ENCODE measurements around the gene DPP7.
A peak's percentile ranks its signal among the peaks of the same experiment; 100 is the strongest.

DPP7 gene

DNA sequence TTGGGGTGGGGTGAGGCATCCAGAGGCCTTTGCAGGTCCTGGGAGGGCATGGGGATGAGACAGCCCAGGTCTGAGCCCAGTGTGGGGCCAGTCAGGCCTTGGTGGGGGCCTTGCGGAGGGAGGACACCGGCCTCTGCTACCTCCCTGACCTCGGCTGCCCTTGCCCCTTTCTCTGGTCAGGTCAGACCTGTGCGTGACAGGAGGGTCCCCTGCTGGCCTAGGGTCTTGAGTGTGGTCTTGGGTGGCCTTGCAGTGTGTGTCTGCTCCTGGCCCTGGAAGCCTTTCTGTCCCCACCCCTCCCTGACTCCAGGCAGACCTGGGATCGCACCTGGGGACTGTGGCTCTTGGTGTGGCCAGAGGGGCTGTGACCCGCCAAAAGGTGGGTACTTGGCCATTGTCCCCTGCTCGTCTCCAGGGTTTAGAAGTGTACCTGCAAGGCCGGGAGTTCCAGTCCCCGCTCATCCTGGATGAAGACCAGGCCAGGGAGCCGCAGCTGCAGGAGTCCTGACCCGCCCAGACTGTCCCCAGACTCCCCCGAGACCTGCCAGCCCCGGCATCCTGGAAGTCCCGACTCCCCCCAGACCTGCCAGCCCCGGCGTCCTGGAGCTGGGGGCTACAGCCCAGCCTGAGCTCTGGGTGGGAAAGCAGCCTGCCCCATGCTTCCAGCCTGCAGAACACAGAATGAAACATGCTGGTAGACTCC, 32.2 kb downstream of the DPP7 start:
- no peak overlapping the region for H3K4me3 ChIP-seq (ENCODE audit: low read depth, low read length)
- DNase-seq (ENCODE audit: low read depth), result no peak
- TF ChIP-seq, protein P1, sequence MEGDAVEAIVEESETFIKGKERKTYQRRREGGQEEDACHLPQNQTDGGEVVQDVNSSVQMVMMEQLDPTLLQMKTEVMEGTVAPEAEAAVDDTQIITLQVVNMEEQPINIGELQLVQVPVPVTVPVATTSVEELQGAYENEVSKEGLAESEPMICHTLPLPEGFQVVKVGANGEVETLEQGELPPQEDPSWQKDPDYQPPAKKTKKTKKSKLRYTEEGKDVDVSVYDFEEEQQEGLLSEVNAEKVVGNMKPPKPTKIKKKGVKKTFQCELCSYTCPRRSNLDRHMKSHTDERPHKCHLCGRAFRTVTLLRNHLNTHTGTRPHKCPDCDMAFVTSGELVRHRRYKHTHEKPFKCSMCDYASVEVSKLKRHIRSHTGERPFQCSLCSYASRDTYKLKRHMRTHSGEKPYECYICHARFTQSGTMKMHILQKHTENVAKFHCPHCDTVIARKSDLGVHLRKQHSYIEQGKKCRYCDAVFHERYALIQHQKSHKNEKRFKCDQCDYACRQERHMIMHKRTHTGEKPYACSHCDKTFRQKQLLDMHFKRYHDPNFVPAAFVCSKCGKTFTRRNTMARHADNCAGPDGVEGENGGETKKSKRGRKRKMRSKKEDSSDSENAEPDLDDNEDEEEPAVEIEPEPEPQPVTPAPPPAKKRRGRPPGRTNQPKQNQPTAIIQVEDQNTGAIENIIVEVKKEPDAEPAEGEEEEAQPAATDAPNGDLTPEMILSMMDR (IDR thresholded peaks at IDR 0.05; ENCODE audit: control insufficient read depth, extremely low read depth, insufficient read depth), result no peak

DNA sequence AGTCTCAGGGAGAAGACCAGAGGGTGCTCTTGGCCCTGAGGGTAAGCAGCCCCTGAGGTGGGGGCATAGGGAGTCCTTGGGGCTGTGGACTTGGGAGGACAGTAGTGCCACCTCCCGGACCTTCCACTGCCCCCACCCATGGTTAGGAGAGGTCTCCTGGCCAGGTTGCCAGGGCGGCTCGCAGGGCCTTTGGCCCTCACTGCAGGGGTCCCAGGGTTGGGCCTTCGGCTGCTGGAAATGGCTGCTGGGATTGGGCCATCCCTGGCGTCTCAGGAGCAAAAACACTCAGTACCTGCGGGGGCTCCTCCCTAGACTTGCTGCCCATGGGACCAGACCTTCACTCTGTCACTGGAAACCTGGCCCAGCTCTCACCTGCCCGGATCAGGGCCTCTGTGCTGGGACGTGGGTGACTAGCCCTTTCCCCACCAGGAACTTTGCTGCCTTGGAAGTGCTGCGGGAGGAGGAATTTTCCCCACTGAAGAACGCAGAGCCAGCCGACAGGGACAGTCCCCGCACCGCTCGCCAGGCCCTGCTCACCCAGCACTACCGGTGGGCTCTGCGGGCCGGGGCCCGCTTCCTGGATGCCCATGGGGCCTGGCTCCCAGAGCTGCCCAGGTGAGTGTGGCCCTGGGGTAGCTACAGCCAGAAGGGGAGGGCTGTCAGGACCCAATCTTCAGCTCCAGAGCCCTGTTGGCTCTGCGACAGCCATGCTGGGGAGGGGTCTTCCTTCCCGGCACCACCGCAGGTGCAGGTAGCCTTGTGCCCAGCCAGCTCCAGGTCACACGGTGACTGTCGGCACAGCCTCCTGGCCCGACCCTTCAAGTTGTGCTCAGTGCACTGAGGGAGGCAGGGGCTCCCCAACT, 34.0 kb downstream of the DPP7 start:
- DNase-seq (ENCODE audit: low read depth), result no peak
- no peak overlapping the region for H3K4me3 ChIP-seq (ENCODE audit: low read depth, low read length)
- TF ChIP-seq, protein P1 (IDR thresholded peaks at IDR 0.05; ENCODE audit: control insufficient read depth, extremely low read depth, insufficient read depth), result no peak

DNA sequence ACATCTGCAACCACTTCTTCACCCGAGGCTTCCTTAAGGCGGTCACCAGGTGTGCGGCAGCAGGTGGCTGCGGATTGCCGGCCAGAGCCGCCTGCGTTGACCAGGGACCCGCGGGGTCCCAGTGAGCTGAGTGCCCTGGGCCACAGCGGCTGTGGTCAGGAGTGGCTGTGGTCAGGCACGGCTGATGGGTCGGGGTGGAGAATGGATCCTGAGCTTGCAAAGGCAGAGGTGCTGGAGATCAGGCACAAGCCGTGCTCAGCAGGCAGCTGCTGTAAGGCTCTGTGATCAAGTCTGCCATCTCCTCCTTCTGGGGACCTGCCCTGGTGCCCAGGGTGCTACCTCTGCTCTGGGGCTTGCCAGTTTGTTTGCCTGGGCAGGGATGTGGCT, 35.1 kb downstream of the DPP7 start:
- no peak overlapping the region for H3K4me3 ChIP-seq (ENCODE audit: low read depth, low read length)
- DNase-seq (ENCODE audit: low read depth), result no peak
- TF ChIP-seq, protein P1 (IDR thresholded peaks at IDR 0.05; ENCODE audit: control insufficient read depth, extremely low read depth, insufficient read depth), result no peak

DNA sequence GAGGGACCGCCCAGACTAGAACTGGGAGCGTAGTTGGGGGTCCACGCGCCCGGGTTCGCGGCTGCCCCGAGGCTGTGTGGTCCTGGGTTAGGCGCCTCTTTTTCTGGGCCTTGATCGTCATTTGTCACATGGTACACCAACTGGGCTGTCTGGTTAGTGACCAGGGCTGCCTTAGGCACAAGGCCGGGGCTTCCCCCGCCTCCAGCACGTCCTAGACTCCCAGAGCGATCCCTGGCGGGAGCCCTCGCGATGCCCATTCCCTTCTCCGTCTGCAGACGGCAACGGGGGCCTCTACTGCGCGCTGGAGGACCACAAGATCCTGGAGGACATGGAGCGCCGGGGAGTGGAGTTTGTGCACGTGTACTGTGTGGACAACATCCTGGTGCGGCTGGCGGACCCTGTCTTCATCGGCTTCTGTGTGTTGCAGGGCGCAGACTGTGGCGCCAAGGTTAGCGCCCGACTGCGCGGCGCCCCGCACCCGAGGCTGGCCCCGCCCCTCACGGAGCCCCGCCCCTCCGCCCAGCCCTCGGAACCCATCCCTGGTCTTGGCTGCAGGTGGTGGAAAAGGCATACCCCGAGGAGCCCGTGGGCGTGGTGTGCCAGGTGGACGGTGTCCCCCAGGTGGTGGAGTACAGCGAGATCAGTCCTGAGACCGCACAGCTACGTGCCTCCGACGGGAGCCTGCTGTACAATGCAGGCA, 35.7 kb downstream of the DPP7 start:
- no peak overlapping the region for H3K4me3 ChIP-seq (ENCODE audit: low read depth, low read length)
- no peak for DNase-seq (ENCODE audit: low read depth)
- TF ChIP-seq, protein P1 (IDR thresholded peaks at IDR 0.05; ENCODE audit: control insufficient read depth, extremely low read depth, insufficient read depth), result no peak

DNA sequence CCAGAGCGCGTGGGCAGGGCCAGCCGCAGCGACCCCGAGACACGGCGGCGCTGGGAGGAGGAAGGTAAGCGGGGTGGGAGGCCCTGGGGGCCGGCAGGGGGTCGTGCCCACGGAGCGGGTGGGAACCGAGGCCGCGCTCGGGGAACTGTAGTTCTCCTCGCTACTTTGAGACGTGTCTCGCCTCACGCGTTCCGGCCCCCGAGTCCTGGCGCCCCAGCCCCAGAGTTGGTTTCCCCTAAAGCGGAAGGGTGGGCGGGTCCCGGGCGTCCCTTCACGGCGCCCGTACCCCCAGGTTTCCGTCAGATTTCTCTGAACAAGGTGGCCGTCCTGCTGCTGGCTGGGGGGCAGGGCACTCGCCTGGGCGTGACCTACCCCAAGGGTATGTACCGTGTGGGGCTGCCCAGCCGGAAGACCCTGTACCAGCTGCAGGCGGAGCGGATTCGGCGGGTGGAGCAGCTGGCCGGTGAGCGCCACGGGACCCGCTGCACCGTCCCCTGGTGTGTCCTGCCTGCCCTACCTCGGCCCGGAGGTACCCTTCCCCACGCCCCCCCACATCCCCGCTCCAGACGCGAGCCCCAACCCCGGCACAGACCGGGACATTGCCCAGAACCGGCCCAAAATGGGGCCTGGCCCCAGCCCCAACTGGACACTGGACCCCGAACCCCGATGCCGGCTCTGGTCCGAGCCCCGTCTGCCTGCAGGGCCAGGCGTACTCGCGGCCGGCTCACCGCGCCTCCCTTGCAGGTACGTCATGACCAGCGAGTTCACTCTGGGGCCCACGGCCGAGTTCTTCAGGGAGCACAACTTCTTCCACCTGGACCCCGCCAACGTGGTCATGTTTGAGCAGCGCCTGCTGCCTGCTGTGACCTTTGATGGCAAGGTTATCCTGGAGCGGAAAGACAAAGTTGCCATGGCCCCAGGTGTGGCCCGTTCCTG, 36.5 kb downstream of the DPP7 start:
- TF ChIP-seq, protein P1 (IDR thresholded peaks at IDR 0.05; ENCODE audit: control insufficient read depth, extremely low read depth, insufficient read depth), result no peak
- DNase-seq (ENCODE audit: low read depth), result no peak
- H3K4me3 ChIP-seq (ENCODE audit: low read depth, low read length), result peak overlapping the region; percentile 69
